ENCODE measurements around the gene RIMS3. TPM values are rescaled to one million over a fixed set of nuclear protein-coding genes. Genes with fewer than 3 reads are reported as not detected.

Gene RIMS3
- polyA plus RNA-seq, 1 donor from 2014 or later = 31.6 TPM

DNA sequence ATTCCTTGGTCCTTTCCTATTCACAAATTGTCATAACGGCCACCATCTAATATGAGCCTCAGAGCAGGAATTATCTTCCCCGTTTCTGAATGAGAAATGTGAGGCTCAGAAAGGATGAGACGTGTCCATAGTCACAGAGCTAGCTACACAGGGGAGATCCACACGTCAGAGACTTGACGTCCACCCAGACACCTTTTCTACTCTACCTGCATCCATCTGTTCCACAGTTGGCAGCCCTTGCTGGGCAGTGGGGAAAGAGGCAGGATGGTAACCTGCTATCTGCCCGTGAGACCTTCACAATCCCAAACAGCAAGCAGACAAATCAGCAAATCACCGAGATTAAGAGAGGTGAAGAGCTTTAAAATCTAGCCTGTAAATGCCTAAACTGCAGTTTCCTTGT, 8.4 kb downstream of the RIMS3 start:
- TF ChIP-seq EP300 (conservative IDR thresholded peaks at IDR 0.05; ENCODE audit: poor library complexity, severe bottlenecking) (no peak), RAD21 (conservative IDR thresholded peaks at IDR 0.05) (no peak), MXI1 (conservative IDR thresholded peaks at IDR 0.05; ENCODE audit: poor library complexity, severe bottlenecking) (no peak), EZH2 (IDR thresholded peaks at IDR 0.05; ENCODE audit: borderline replicate concordance, insufficient read depth, low read length, poor library complexity, severe bottlenecking) (no peak), POLR2AphosphoS5 (IDR thresholded peaks at IDR 0.05) (no peak), TAF1 (IDR thresholded peaks at IDR 0.05; ENCODE audit: low read depth) (no peak), SMC3 (conservative IDR thresholded peaks at IDR 0.05; ENCODE audit: poor library complexity) (no peak)
- TF ChIP-seq, protein P1, sequence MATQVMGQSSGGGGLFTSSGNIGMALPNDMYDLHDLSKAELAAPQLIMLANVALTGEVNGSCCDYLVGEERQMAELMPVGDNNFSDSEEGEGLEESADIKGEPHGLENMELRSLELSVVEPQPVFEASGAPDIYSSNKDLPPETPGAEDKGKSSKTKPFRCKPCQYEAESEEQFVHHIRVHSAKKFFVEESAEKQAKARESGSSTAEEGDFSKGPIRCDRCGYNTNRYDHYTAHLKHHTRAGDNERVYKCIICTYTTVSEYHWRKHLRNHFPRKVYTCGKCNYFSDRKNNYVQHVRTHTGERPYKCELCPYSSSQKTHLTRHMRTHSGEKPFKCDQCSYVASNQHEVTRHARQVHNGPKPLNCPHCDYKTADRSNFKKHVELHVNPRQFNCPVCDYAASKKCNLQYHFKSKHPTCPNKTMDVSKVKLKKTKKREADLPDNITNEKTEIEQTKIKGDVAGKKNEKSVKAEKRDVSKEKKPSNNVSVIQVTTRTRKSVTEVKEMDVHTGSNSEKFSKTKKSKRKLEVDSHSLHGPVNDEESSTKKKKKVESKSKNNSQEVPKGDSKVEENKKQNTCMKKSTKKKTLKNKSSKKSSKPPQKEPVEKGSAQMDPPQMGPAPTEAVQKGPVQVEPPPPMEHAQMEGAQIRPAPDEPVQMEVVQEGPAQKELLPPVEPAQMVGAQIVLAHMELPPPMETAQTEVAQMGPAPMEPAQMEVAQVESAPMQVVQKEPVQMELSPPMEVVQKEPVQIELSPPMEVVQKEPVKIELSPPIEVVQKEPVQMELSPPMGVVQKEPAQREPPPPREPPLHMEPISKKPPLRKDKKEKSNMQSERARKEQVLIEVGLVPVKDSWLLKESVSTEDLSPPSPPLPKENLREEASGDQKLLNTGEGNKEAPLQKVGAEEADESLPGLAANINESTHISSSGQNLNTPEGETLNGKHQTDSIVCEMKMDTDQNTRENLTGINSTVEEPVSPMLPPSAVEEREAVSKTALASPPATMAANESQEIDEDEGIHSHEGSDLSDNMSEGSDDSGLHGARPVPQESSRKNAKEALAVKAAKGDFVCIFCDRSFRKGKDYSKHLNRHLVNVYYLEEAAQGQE (IDR thresholded peaks at IDR 0.05; ENCODE audit: borderline replicate concordance) = no peak
- TF ChIP-seq, protein P2, sequence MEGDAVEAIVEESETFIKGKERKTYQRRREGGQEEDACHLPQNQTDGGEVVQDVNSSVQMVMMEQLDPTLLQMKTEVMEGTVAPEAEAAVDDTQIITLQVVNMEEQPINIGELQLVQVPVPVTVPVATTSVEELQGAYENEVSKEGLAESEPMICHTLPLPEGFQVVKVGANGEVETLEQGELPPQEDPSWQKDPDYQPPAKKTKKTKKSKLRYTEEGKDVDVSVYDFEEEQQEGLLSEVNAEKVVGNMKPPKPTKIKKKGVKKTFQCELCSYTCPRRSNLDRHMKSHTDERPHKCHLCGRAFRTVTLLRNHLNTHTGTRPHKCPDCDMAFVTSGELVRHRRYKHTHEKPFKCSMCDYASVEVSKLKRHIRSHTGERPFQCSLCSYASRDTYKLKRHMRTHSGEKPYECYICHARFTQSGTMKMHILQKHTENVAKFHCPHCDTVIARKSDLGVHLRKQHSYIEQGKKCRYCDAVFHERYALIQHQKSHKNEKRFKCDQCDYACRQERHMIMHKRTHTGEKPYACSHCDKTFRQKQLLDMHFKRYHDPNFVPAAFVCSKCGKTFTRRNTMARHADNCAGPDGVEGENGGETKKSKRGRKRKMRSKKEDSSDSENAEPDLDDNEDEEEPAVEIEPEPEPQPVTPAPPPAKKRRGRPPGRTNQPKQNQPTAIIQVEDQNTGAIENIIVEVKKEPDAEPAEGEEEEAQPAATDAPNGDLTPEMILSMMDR (IDR thresholded peaks at IDR 0.05; ENCODE audit: poor library complexity, severe bottlenecking) = no peak
- no peaks in the 10 kb centered on the region for H3K9me3 ChIP-seq (ENCODE audit: low read length)
- H4K20me1 ChIP-seq (ENCODE audit: insufficient read depth) = no peaks in the 10 kb centered on the region
- H3K79me2 ChIP-seq (replicated peaks; ENCODE audit: insufficient read depth, low read length) = no peaks in the 10 kb centered on the region
- H3F3A ChIP-seq (ENCODE audit: insufficient read depth, low read length, poor library complexity, severe bottlenecking) = no peaks in the 10 kb centered on the region
- no peaks in the 10 kb centered on the region for H3K36me3 ChIP-seq (ENCODE audit: insufficient read depth, low read length)
- no peak overlapping the region for H2AFZ ChIP-seq (ENCODE audit: low read depth, low read length)
- H3K27ac ChIP-seq (ENCODE audit: low read length) = no peak overlapping the region
- no peaks in the 10 kb centered on the region for H3K27me3 ChIP-seq (ENCODE audit: insufficient read depth, low read depth, low read length)
- H3K4me2 ChIP-seq (ENCODE audit: low read length) = no peak overlapping the region
- no peak overlapping the region for H3K9ac ChIP-seq (ENCODE audit: low read length)
- no peak overlapping the region for H3K4me3 ChIP-seq (ENCODE audit: low read length)
- H3K9me2 ChIP-seq (ENCODE audit: insufficient read depth, low read length) = no peaks in the 10 kb centered on the region

DNA sequence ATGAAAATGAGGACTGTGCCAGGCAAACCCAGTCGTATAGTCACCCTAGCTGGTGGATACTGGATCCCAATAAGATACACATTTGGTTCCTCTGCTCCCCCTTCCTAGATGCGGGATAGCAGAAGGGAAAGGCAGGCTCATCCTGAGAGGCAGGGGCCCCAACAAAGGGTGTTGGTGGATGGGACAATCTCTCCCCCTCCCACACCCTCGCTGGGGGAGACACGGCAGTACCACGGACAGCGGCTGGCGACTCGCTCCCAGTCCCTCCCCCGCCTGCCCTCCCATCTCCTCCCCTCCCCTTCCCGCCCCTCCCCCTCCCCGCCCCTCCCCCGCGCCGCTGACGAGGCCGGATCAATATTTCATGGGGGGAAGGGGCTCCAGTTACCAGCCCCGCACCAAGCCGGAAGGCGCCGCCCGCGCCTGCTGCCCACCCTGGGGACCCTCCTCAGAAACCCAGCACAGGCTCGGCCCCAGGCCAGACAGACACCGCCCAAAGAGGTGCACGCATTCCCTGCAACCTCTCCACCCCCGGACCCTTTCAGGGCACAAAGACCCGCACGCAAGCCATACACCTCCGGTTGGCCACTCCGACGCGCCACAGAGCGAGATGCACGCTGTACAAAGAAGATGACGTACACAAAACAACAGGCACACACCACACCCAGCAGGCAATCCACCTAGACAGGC, 11.5 kb downstream of the RIMS3 start:
- Histone ChIP-seq H3K4me3 (ENCODE audit: low read length) (peak overlapping the region; percentile 40), H3K27me3 (ENCODE audit: insufficient read depth, low read depth, low read length) (no peaks in the 10 kb centered on the region), H3K9me3 (ENCODE audit: low read length) (no peaks in the 10 kb centered on the region), H3K79me2 (replicated peaks; ENCODE audit: insufficient read depth, low read length) (no peaks in the 10 kb centered on the region), H2AFZ (ENCODE audit: low read depth, low read length) (no peak overlapping the region), H3K9ac (ENCODE audit: low read length) (peak overlapping the region; percentile 45), H3K27ac (ENCODE audit: low read length) (no peak overlapping the region), H4K20me1 (ENCODE audit: insufficient read depth) (no peaks in the 10 kb centered on the region), H3K4me2 (ENCODE audit: low read length) (no peak overlapping the region), H3F3A (ENCODE audit: insufficient read depth, low read length, poor library complexity, severe bottlenecking) (no peaks in the 10 kb centered on the region), H3K9me2 (ENCODE audit: insufficient read depth, low read length) (no peaks in the 10 kb centered on the region), H3K36me3 (ENCODE audit: insufficient read depth, low read length) (no peaks in the 10 kb centered on the region)
- TF ChIP-seq TAF1 (IDR thresholded peaks at IDR 0.05; ENCODE audit: low read depth) = no peak
- TF ChIP-seq MXI1 (conservative IDR thresholded peaks at IDR 0.05; ENCODE audit: poor library complexity, severe bottlenecking) = no peak
- no peak for TF ChIP-seq POLR2AphosphoS5 (IDR thresholded peaks at IDR 0.05)
- TF ChIP-seq EP300 (conservative IDR thresholded peaks at IDR 0.05; ENCODE audit: poor library complexity, severe bottlenecking) = no peak
- no peak for TF ChIP-seq RAD21 (conservative IDR thresholded peaks at IDR 0.05)

Measured in neural cell (in vitro differentiated cells).